Loucy (cell line): ENCODE results near the gene BRD4.

Source experiments
- CTCF ChIP-seq: fragments of 200-600 bp; sonication (generic); conservative IDR thresholded peaks from 2 replicates; pipeline ENCODE4 v1.5.1; 2014; ENCODE audit warnings: mild to moderate bottlenecking, antibody characterized with exemption, low read length
- EZH2phosphoT487 ChIP-seq: fragments of 200-600 bp; IDR thresholded peaks from 2 replicates; pipeline ENCODE4 v1.6.1; 2018; ENCODE audit warnings: antibody characterized with exemption, mild to moderate bottlenecking, moderate library complexity, borderline replicate concordance

DNA sequence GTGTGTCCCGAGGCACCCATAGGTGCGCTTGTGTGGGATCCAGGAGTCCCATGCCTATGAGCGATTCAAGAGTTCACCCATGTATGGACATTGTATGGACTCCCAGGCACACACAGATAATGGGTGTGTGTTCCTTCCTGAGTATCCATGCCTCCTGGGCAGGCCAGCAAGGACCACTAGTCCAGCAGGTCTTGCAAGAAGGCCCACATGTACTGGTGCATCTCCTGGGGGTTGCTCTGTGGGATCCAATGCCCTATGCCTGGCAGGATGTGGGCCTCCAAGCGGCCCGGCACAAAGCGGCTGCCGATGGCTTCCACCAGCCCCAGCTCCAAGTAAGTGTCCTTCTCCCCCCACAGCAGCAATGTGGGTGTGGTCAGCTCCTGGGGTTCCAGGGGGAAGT, 105.1 kb downstream of the BRD4 start:
- TF ChIP-seq CTCF: no peak
- TF ChIP-seq EZH2phosphoT487: no peak
